ENCODE measurements around the gene GABRR2. TPM values are rescaled to one million over a fixed set of nuclear protein-coding genes. Genes with fewer than 3 reads are reported as not detected.

GABRR2 gene
- total RNA-seq, 1 donor from 2014 or later: 0.61 TPM

- Histone ChIP-seq H3K27me3 (ENCODE audit: insufficient read depth, low read length) (no peaks in the 10 kb centered on the region), H4K20me1 (ENCODE audit: insufficient read depth, low read length) (peaks cover 85% of the 10 kb centered on the region), H3K27ac (ENCODE audit: low read depth, low read length) (peak overlapping the region; percentile 12), H3K4me3 (ENCODE audit: insufficient read depth, low read depth, low read length) (no peak overlapping the region), H3K9me3 (ENCODE audit: insufficient read depth, low read depth, low read length) (no peaks in the 10 kb centered on the region), H3K4me1 (ENCODE audit: insufficient read depth, low read length) (peaks cover 47% of the 10 kb centered on the region), H2AFZ (ENCODE audit: low read depth, low read length) (no peak overlapping the region), H3K9ac (ENCODE audit: low read length) (no peak overlapping the region), H3K79me2 (ENCODE audit: insufficient read depth, low read length) (peaks cover 95% of the 10 kb centered on the region), H3K4me2 (ENCODE audit: low read length) (peak overlapping the region; percentile 43), H3K36me3 (ENCODE audit: insufficient read depth, low read length) (peaks cover 8% of the 10 kb centered on the region)
- TF ChIP-seq EZH2 (IDR thresholded peaks at IDR 0.05; ENCODE audit: insufficient read depth, low read length) (no peak), CTCF (IDR thresholded peaks at IDR 0.05; ENCODE audit: insufficient read depth, low read depth, low read length) (no peak)
- peak overlapping the region; percentile 42 for H3K4me3 Mint-ChIP-seq (ENCODE audit: unreplicated experiment)
- H3K4me1 Mint-ChIP-seq (ENCODE audit: low read depth, unreplicated experiment): peaks cover 60% of the 10 kb centered on the region
- H3K27ac Mint-ChIP-seq (ENCODE audit: unreplicated experiment): peak overlapping the region; percentile 95
- H3K9me3 Mint-ChIP-seq (ENCODE audit: unreplicated experiment): no peaks in the 10 kb centered on the region
- FAIRE-seq (no peak), DNase-seq (ENCODE audit: low read depth) (no peak)
- peaks cover 3% of the 10 kb centered on the region for H3K36me3 Mint-ChIP-seq (ENCODE audit: low read depth, unreplicated experiment)
- no peaks in the 10 kb centered on the region for H3K27me3 Mint-ChIP-seq (ENCODE audit: low read depth, unreplicated experiment)
Observed at GRCh38 chr6:89346433-89346832, 31.3 kb upstream of the GABRR2 start.

GRCh38 chr6:89339565-89339964 lies 24.5 kb upstream of the GABRR2 start:
- Mint-ChIP-seq H3K4me3 (ENCODE audit: unreplicated experiment) (no peak overlapping the region), H3K9me3 (ENCODE audit: unreplicated experiment) (no peaks in the 10 kb centered on the region), H3K27me3 (ENCODE audit: low read depth, unreplicated experiment) (no peaks in the 10 kb centered on the region), H3K36me3 (ENCODE audit: low read depth, unreplicated experiment) (peaks cover 16% of the 10 kb centered on the region), H3K4me1 (ENCODE audit: low read depth, unreplicated experiment) (peaks cover 7% of the 10 kb centered on the region), H3K27ac (ENCODE audit: unreplicated experiment) (no peak overlapping the region)
- no peak for DNase-seq (ENCODE audit: low read depth)
- H3K79me2 ChIP-seq (ENCODE audit: insufficient read depth, low read length): peaks cover 38% of the 10 kb centered on the region
- H3K4me3 ChIP-seq (ENCODE audit: insufficient read depth, low read depth, low read length): no peak overlapping the region
- no peak for FAIRE-seq
- peaks cover 43% of the 10 kb centered on the region for H3K36me3 ChIP-seq (ENCODE audit: insufficient read depth, low read length)
- H3K27me3 ChIP-seq (ENCODE audit: insufficient read depth, low read length): no peaks in the 10 kb centered on the region
- H3K9ac ChIP-seq (ENCODE audit: low read length): no peak overlapping the region
- H3K9me3 ChIP-seq (ENCODE audit: insufficient read depth, low read depth, low read length): no peaks in the 10 kb centered on the region
- H3K4me2 ChIP-seq (ENCODE audit: low read length): no peak overlapping the region
- peaks cover 37% of the 10 kb centered on the region for H4K20me1 ChIP-seq (ENCODE audit: insufficient read depth, low read length)
- no peak for TF ChIP-seq EZH2 (IDR thresholded peaks at IDR 0.05; ENCODE audit: insufficient read depth, low read length)
- TF ChIP-seq CTCF (IDR thresholded peaks at IDR 0.05; ENCODE audit: insufficient read depth, low read depth, low read length): no peak
- no peaks in the 10 kb centered on the region for H3K4me1 ChIP-seq (ENCODE audit: insufficient read depth, low read length)
- H2AFZ ChIP-seq (ENCODE audit: low read depth, low read length): no peak overlapping the region
- no peak overlapping the region for H3K27ac ChIP-seq (ENCODE audit: low read depth, low read length)

GRCh38 chr6:89335164-89335563 lies 20.1 kb upstream of the GABRR2 start:
- Histone ChIP-seq H3K9me3 (ENCODE audit: insufficient read depth, low read depth, low read length) (no peaks in the 10 kb centered on the region), H2AFZ (ENCODE audit: low read depth, low read length) (no peak overlapping the region), H3K4me1 (ENCODE audit: insufficient read depth, low read length) (no peaks in the 10 kb centered on the region), H3K4me3 (ENCODE audit: insufficient read depth, low read depth, low read length) (no peak overlapping the region), H4K20me1 (ENCODE audit: insufficient read depth, low read length) (peaks cover 26% of the 10 kb centered on the region), H3K36me3 (ENCODE audit: insufficient read depth, low read length) (peaks cover 54% of the 10 kb centered on the region), H3K4me2 (ENCODE audit: low read length) (no peak overlapping the region), H3K79me2 (ENCODE audit: insufficient read depth, low read length) (peaks cover 7% of the 10 kb centered on the region), H3K27ac (ENCODE audit: low read depth, low read length) (no peak overlapping the region), H3K27me3 (ENCODE audit: insufficient read depth, low read length) (no peaks in the 10 kb centered on the region), H3K9ac (ENCODE audit: low read length) (no peak overlapping the region)
- Mint-ChIP-seq H3K4me1 (ENCODE audit: low read depth, unreplicated experiment) (no peaks in the 10 kb centered on the region), H3K36me3 (ENCODE audit: low read depth, unreplicated experiment) (peaks cover 11% of the 10 kb centered on the region), H3K27me3 (ENCODE audit: low read depth, unreplicated experiment) (no peaks in the 10 kb centered on the region), H3K27ac (ENCODE audit: unreplicated experiment) (no peak overlapping the region), H3K9me3 (ENCODE audit: unreplicated experiment) (no peaks in the 10 kb centered on the region), H3K4me3 (ENCODE audit: unreplicated experiment) (no peak overlapping the region)
- DNase-seq (ENCODE audit: low read depth) (no peak), FAIRE-seq (no peak)
- no peak for TF ChIP-seq EZH2 (IDR thresholded peaks at IDR 0.05; ENCODE audit: insufficient read depth, low read length)
- TF ChIP-seq CTCF (IDR thresholded peaks at IDR 0.05; ENCODE audit: insufficient read depth, low read depth, low read length): no peak
